HCT116 (cell line): ENCODE measurements around the gene ZNF536. TPM values are rescaled to one million over a fixed set of nuclear protein-coding genes. Genes with fewer than 3 reads are reported as not detected.

ENCODE experiments used
- ATAC-seq: fragments of 200-7000 bp; cut with Tn5 transposase; 2 replicates; pipeline ENCODE4 v1.9.1; 2020; ENCODE audit warnings: mild to moderate bottlenecking, moderate library complexity
- BruUV-seq: library from RNA; stranded (reverse); fragments of 400-500 nt; replicated peaks from 2 replicates; lab custom pipeline; 2021; lab: Mats Ljungman, UMichigan
- CTCF ChIA-PET: fragments of 300-600 bp; sonication (Branson Sonifier 250); formaldehyde crosslinking; loops from one replicate; lab custom pipeline; 2021; ENCODE audit warnings: antibody characterized with exemption; lab: Charles Lee
- POLR2A ChIA-PET: fragments of 300-600, 350-600 bp; sonication (Branson Sonifier 250); formaldehyde crosslinking; loops from one replicate; lab custom pipeline; 2021; ENCODE audit warnings: antibody characterized with exemption; lab: Charles Lee
- RAD21 ChIA-PET, 2 experiments: fragments of 300-600 bp; sonication (Branson Sonifier 250); formaldehyde crosslinking; loops; one replicate each; lab custom pipeline; 2023; ENCODE audit warnings: low total read pairs in 2 of 2; ENCODE audit not compliant: uncharacterized antibody in 2 of 2, unreplicated experiment in 2 of 2, low non-redundant PET in 1 of 2; lab: Charles Lee
- DNase-seq: peaks from one replicate; pipeline ENCODE4 v3.0.0-alpha.2; 2010; ENCODE audit warnings: low read depth, low spot score
- H2AFZ ChIP-seq: fragments of 200-600 bp; shearing (Covaris generic), sonication (generic); 2 replicates; pipeline ENCODE4 v1.6.1; 2017; ENCODE audit warnings: low read depth, mixed run types, mixed read lengths, antibody characterized with exemption, low read length; ENCODE audit not compliant: poor library complexity, severe bottlenecking
- H3K27ac ChIP-seq: 2 replicates; pipeline ENCODE4 v1.5.1; 2012; ENCODE audit warnings: low read depth, low read length
- H3K27me3 ChIP-seq: fragments of 200-600 bp; sonication (generic); 2 replicates; pipeline ENCODE4 v1.6.1; 2016; ENCODE audit warnings: mixed run types, low read length, mixed read lengths; ENCODE audit not compliant: insufficient read depth
- H3K36me3 ChIP-seq, 2 experiments: fragments of 200-500 bp in 1 of 2; fragments of 200-600 bp in 1 of 2; sonication (Bioruptor generic) in 1 of 2; sonication (generic) in 1 of 2; 2 replicates each; pipeline versions ENCODE4 v1.5.1 to v1.6.1; 2014 to 2016; ENCODE audit warnings: low read length in 2 of 2, inconsistent platforms in 1 of 2, mixed read lengths in 1 of 2, mixed run types in 1 of 2; ENCODE audit not compliant: insufficient read depth in 2 of 2, control insufficient read depth in 1 of 2
- H3K4me1 ChIP-seq, 2 experiments: fragments of 200-600 bp in 1 of 2; sonication (generic) in 1 of 2; 2 replicates each; pipeline versions ENCODE4 v1.5.1 to v1.6.1; 2012 to 2017; ENCODE audit warnings: low read length in 2 of 2, inconsistent platforms in 1 of 2, mild to moderate bottlenecking in 1 of 2, mixed read lengths in 1 of 2, mixed run types in 1 of 2, moderate library complexity in 1 of 2; ENCODE audit not compliant: insufficient read depth in 2 of 2, control insufficient read depth in 1 of 2
- H3K4me2 ChIP-seq: fragments of 200-600 bp; sonication (generic); 2 replicates; pipeline ENCODE4 v1.6.1; 2017; ENCODE audit warnings: mixed run types, low read length, mixed read lengths
- H3K4me3 ChIP-seq, 2 experiments: fragments of 200-600 bp in 1 of 2; sonication (generic) in 1 of 2; replicated peaks in 1 of 2; 2 replicates each; pipeline ENCODE4 v1.5.1; 2011 to 2016; ENCODE audit warnings: low read length in 2 of 2, control low read depth in 1 of 2, low read depth in 1 of 2, mild to moderate bottlenecking in 1 of 2, mixed read lengths in 1 of 2, mixed run types in 1 of 2
- H3K79me2 ChIP-seq: fragments of 200-600 bp; sonication (generic); 2 replicates; pipeline ENCODE4 v1.6.1; 2017; ENCODE audit warnings: mild to moderate bottlenecking, mixed run types, low read length, moderate library complexity, mixed read lengths; ENCODE audit not compliant: insufficient read depth
- H3K9ac ChIP-seq: fragments of 200-600 bp; sonication (generic); 2 replicates; pipeline ENCODE4 v1.6.1; 2016; ENCODE audit warnings: low read length, mixed read lengths
- H3K9me2 ChIP-seq: fragments of 200-600 bp; sonication (generic), shearing (Covaris generic); 2 replicates; pipeline ENCODE4 v1.6.1; 2017; ENCODE audit warnings: mixed run types, mild to moderate bottlenecking, moderate library complexity; ENCODE audit not compliant: insufficient read depth
- H3K9me3 ChIP-seq, 2 experiments: fragments of 200-500 bp in 1 of 2; fragments of 200-600 bp in 1 of 2; sonication (Bioruptor generic) in 1 of 2; sonication (generic) in 1 of 2; 2 replicates each; pipeline ENCODE4 v1.6.1; 2014 to 2017; ENCODE audit warnings: low read length in 2 of 2, mixed read lengths in 2 of 2, inconsistent platforms in 1 of 2, low read depth in 1 of 2, mild to moderate bottlenecking in 1 of 2, mixed run types in 1 of 2, moderate library complexity in 1 of 2; ENCODE audit not compliant: control insufficient read depth in 1 of 2, insufficient read depth in 1 of 2
- H4K20me1 ChIP-seq: fragments of 200-600 bp; sonication (generic), shearing (Covaris generic); 2 replicates; pipeline ENCODE4 v1.6.1; 2017; ENCODE audit warnings: mixed run types, mild to moderate bottlenecking, moderate library complexity; ENCODE audit not compliant: insufficient read depth
- CBX3 ChIP-seq: IDR thresholded peaks from 2 replicates; pipeline ENCODE4 v1.6.1; 2012; ENCODE audit warnings: low read depth
- EGR1 ChIP-seq: IDR thresholded peaks from 2 replicates; pipeline ENCODE4 v1.6.1; 2012; ENCODE audit warnings: low read depth
- ELF1 ChIP-seq: IDR thresholded peaks from 2 replicates; pipeline ENCODE4 v1.6.1; 2012; ENCODE audit warnings: low read depth, borderline replicate concordance
- EZH2 ChIP-seq: fragments of 200-600 bp; sonication (generic); IDR thresholded peaks from 2 replicates; pipeline ENCODE4 v1.6.1; 2017; ENCODE audit warnings: antibody characterized with exemption, mixed run types
- EZH2phosphoT487 ChIP-seq: fragments of 200-600 bp; IDR thresholded peaks from 2 replicates; pipeline ENCODE4 v1.6.1; 2018; ENCODE audit warnings: antibody characterized with exemption, borderline replicate concordance
- JUND ChIP-seq: IDR thresholded peaks from 2 replicates; pipeline ENCODE4 v1.6.1; 2012
- POLR2AphosphoS5 ChIP-seq: IDR thresholded peaks from 2 replicates; pipeline ENCODE4 v1.6.1; 2011; ENCODE audit warnings: mild to moderate bottlenecking, low read depth, low read length, moderate library complexity
- RAD21 ChIP-seq: IDR thresholded peaks from 2 replicates; pipeline ENCODE4 v1.6.1; 2012; ENCODE audit warnings: low read depth, mild to moderate bottlenecking
- REST ChIP-seq: IDR thresholded peaks from 2 replicates; pipeline ENCODE4 v1.6.1; 2012; ENCODE audit warnings: low read depth
- SIN3A ChIP-seq: IDR thresholded peaks from 2 replicates; pipeline ENCODE4 v1.6.1; 2012; ENCODE audit warnings: low read depth
- SP1 ChIP-seq: IDR thresholded peaks from 2 replicates; pipeline ENCODE4 v1.6.1; 2012; ENCODE audit warnings: low read depth
- SRF ChIP-seq: IDR thresholded peaks from 2 replicates; pipeline ENCODE4 v1.6.1; 2012; ENCODE audit warnings: low read depth
- ZFX ChIP-seq: fragments of 450-650 bp; IDR thresholded peaks from 2 replicates; pipeline ENCODE4 v1.6.1; 2017
- ZNF274 ChIP-seq: fragments of 200-500 bp; sonication (Bioruptor generic); IDR thresholded peaks from 2 replicates; pipeline ENCODE4 v1.6.1; 2014; ENCODE audit warnings: mild to moderate bottlenecking, low read depth, low read length, inconsistent platforms
- intact Hi-C: fragments of 100-400 bp; cut with micrococcal nuclease; formaldehyde crosslinking; loops from 2 replicates; pipeline ENCODE4 v1.10.0; 2022
- total RNA-seq: library from RNA; stranded (reverse); gene quantifications from one replicate; pipeline ENCODE4 v1.2.1, GENCODE V29; 2021; ENCODE audit not compliant: unreplicated experiment
- TF ChIP-seq, protein P1 (sequence below): IDR thresholded peaks from 2 replicates; pipeline ENCODE4 v1.6.1; 2011; ENCODE audit warnings: mild to moderate bottlenecking, low read length, moderate library complexity; ENCODE audit not compliant: insufficient replicate concordance; ENCODE audit errors: extremely low read depth
- TF ChIP-seq, protein P2 (sequence below), 3 experiments: fragments of 200-600 bp in 1 of 3; sonication (generic) in 1 of 3; IDR thresholded peaks in 2 of 3; conservative IDR thresholded peaks in 1 of 3; 2 replicates each; pipeline ENCODE4 v1.5.1; 2012 to 2017; ENCODE audit warnings: low read depth in 2 of 3, low read length in 2 of 3, antibody characterized with exemption in 1 of 3, borderline replicate concordance in 1 of 3, control low read depth in 1 of 3, mild to moderate bottlenecking in 1 of 3, mixed read lengths in 1 of 3, mixed run types in 1 of 3, moderate library complexity in 1 of 3; ENCODE audit not compliant: insufficient read depth in 1 of 3

The ZNF536 gene
- total RNA-seq, 1 experiment from 2014 or later = not detected

DNA sequence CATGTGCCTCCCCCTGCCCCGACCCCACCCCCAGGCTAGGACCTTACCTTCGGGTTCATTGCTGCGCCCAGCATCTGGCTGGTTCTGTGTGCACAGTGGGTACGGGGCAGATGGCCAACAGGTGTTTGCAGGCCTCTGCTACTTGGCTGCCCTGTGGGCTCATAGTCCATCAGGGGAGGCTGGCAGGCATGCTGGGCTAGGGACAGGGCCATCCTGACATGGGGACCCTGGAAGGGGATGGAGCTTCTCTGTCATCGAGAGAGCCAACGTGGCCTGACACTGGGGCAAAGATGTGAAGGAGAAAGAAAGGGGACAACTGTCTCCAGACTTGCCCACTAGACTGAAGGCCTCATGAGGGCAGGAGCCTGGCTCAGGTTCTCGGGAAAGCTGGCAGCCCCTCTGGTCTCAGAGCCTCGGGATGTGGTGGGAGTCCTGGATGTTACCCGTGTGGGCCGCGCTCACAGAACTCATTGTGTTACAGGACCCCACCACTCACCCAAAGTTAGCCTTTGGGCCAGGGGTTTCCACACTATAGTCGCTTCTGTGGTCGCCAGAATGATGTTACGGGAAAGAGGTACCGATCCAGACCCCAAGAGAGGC, 4.7 kb downstream of the ZNF536 start (continued):
- TF ChIP-seq EZH2 (no peak), RAD21 (no peak), CBX3 (no peak), ZNF274 (no peak), EGR1 (no peak)

- no peak overlapping the region for H3K4me3 ChIP-seq
- no peaks in the 10 kb centered on the region for H3K9me3 ChIP-seq
- no peaks in the 10 kb centered on the region for H3K4me1 ChIP-seq
- H2AFZ ChIP-seq = no peak overlapping the region
- intact Hi-C loops = no loop called here
- no peak overlapping the region for H3K27ac ChIP-seq
- no peak overlapping the region for H3K9ac ChIP-seq
- ChIA-PET POLR2A (no interaction called here), CTCF (no interaction called here), RAD21 (no interaction called here)
- ATAC-seq = no peak
- DNase-seq = no peak
- H3K4me2 ChIP-seq = no peak overlapping the region
- BruUV-seq = no TSS peak
- TF ChIP-seq EZH2phosphoT487 (no peak), SIN3A (no peak), CBX3 (no peak), ZFX (no peak), ELF1 (no peak), REST (no peak), POLR2AphosphoS5 (no peak), SRF (no peak), JUND (no peak), SP1 (no peak), EZH2 (no peak), RAD21 (no peak)
- TF ChIP-seq, protein P1, sequence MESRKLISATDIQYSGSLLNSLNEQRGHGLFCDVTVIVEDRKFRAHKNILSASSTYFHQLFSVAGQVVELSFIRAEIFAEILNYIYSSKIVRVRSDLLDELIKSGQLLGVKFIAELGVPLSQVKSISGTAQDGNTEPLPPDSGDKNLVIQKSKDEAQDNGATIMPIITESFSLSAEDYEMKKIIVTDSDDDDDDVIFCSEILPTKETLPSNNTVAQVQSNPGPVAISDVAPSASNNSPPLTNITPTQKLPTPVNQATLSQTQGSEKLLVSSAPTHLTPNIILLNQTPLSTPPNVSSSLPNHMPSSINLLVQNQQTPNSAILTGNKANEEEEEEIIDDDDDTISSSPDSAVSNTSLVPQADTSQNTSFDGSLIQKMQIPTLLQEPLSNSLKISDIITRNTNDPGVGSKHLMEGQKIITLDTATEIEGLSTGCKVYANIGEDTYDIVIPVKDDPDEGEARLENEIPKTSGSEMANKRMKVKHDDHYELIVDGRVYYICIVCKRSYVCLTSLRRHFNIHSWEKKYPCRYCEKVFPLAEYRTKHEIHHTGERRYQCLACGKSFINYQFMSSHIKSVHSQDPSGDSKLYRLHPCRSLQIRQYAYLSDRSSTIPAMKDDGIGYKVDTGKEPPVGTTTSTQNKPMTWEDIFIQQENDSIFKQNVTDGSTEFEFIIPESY = no peak
- TF ChIP-seq, protein P2, sequence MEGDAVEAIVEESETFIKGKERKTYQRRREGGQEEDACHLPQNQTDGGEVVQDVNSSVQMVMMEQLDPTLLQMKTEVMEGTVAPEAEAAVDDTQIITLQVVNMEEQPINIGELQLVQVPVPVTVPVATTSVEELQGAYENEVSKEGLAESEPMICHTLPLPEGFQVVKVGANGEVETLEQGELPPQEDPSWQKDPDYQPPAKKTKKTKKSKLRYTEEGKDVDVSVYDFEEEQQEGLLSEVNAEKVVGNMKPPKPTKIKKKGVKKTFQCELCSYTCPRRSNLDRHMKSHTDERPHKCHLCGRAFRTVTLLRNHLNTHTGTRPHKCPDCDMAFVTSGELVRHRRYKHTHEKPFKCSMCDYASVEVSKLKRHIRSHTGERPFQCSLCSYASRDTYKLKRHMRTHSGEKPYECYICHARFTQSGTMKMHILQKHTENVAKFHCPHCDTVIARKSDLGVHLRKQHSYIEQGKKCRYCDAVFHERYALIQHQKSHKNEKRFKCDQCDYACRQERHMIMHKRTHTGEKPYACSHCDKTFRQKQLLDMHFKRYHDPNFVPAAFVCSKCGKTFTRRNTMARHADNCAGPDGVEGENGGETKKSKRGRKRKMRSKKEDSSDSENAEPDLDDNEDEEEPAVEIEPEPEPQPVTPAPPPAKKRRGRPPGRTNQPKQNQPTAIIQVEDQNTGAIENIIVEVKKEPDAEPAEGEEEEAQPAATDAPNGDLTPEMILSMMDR (IDR thresholded peaks at IDR 0.05 in 2 of 3, conservative IDR thresholded peaks at IDR 0.05 in 1 of 3; ENCODE audit: borderline replicate concordance in 1 of 3, insufficient read depth in 1 of 3, low read depth in 2 of 3, low read length in 2 of 3) = no peak
- no peaks in the 10 kb centered on the region for H3K36me3 ChIP-seq
- H3K9me2 ChIP-seq = no peaks in the 10 kb centered on the region
- H3K27me3 ChIP-seq = peaks cover 14% of the 10 kb centered on the region; the same call in 1 of the 2 replicates
- H3K79me2 ChIP-seq = no peaks in the 10 kb centered on the region
- no peaks in the 10 kb centered on the region for H4K20me1 ChIP-seq
These were observed 6.5 kb downstream of the ZNF536 start for GRCh38 chr19:30378701-30379100.
